AG08395 (cell line): ENCODE measurements around the gene CAMTA1.
"Not testable (repeated sequence)": the region's sequence is repeated elsewhere in the genome, so short reads cannot be mapped to it uniquely, and the experiment has no call there.

Experiments used
- DNase-seq: peaks from one replicate; pipeline ENCODE4 v3.0.0; 2012; ENCODE audit warnings: mixed read lengths, low spot score

The CAMTA1 gene

DNA sequence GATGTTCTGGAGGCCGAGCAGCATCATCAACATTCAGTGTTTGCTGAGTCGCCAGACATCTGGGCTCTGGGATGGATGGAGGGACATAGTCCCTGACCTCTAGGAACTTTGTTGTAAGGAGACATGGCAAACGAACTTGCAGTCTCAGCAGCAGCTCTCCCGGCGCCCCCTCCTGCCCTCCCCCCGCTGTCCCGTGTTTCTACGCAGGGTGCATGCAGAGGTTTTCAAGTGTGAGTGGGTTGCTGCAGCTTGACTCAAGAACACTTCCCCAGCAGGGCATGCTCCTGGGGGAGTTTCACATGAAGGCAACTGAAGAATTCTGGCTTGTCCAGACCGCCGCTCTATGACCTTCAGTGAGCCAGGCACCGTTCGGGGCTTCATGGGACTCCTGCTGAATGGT is 121.9 kb downstream of the CAMTA1 start:
- DNase-seq, result no peak

GRCh38 chr1:6907676-6908434 is 122.6 kb downstream of the CAMTA1 start:
- DNase-seq, result no peak

GRCh38 chr1:6909401-6909800 is 124.1 kb downstream of the CAMTA1 start:
- DNase-seq, result no peak

- DNase-seq, result no peak
Observed at GRCh38 chr1:6909857-6910256, 124.6 kb downstream of the CAMTA1 start.

DNA sequence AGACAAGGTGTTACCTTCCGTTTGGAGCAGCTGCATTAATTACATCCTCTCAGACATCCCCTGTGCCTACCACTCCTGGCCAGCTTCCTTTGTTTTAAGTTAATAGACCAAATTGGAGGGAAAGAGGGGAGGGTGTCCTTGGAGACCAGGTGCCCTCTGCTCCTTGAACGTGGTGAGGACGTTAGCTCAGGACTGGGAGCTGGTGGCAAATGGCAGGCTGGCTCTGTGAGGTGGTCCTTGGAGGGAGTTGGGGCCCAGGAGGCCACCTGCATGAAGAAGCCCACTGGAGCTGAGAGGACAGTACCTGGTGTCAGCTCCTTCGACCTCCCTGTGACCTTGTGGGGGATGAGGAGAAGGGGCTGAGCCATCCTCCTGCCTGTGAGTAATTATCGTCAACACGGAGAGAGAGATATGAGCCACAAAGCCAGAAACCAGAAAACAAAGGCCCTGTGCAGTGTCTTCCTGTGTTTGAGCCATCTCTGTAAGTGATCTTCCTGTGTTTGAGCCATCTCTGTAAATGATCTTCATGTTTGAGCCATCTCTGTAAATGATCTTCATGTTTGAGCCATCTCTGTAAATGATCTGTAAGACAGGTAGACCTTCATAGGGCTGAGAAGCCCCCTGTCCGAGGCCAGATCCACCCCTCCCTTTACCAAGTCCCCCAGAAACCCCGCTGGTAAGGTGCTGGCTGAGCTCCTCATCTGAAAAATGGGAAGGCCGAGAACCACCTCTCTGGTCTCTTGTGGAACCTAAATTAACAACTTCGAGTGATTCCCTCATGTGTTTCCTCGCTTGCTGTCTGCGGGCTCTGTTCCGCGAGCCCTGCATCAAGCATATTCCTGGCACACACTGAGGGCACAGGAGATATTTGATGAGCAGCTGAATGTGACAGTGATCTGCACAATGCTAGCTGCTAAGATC is 126.0 kb downstream of the CAMTA1 start:
- no peak for DNase-seq

DNA sequence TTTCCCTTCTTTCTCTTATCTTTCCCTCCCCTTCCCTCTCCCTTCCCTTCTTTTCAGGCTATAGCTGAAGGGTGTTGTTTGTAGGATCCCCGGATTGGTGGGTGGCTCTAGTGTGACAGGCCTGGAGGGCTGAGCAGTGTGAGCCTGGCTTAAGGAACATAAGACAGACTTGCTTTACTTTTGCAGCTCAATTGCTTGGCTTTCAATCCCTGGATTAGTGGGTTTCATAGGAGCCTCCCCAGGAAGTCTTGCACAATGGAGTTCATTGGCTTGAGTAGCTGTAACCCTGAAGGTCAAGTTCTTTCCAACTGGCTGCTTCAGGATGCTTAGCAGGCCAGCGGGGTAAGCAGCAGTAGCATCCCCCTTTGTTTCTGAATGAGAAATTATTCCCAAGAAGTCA is 126.7 kb downstream of the CAMTA1 start:
- no peak for DNase-seq

DNA sequence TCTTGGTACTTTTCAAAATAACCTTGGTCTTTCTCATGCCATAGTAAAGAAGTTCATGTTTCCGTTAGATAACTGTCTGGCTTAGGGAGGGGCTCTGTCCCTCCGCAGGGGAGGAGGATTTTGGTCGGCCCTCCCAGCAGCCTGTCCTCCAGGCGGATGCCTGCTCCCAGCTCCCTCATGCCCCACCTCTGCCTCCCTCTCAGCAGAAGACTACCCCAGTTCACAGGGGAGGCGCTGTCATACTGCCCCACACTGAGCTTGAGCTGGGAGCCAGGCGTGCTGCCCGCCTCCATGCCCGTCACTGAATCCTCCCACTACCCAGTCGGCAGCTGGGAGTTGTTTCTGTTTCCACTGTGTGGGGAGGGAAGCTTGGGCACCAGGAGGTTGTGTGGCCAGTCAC is 127.3 kb downstream of the CAMTA1 start:
- DNase-seq, result no peak

- no peak for DNase-seq
Observed at GRCh38 chr1:6913086-6913485, 127.8 kb downstream of the CAMTA1 start.

DNA sequence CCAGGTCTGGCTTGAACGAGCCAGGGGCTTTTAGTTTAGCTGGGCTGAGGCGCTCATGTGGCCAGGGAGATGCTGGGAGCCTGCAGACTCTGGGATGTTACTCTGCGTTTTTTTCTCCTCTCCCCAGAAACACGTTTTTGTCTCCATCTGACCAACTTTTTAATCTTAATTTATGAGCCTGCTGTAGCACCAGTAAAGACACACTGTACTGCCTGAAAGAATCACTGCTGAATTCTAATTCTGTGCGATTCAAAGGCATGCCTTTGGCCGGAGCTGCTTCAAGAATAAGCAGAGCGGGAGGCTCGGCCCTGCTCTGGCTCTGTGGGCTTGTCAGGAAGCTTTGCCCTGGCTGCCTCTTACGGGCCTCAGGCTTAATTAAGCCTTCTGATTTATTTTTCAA is 129.5 kb downstream of the CAMTA1 start:
- DNase-seq, result no peak

GRCh38 chr1:6915999-6916565 is 130.8 kb downstream of the CAMTA1 start:
- no peak for DNase-seq

- DNase-seq, result no peak
Observed at GRCh38 chr1:6917067-6917466, 131.8 kb downstream of the CAMTA1 start.

GRCh38 chr1:6918186-6918924 is 133.1 kb downstream of the CAMTA1 start:
- DNase-seq, result no peak

DNA sequence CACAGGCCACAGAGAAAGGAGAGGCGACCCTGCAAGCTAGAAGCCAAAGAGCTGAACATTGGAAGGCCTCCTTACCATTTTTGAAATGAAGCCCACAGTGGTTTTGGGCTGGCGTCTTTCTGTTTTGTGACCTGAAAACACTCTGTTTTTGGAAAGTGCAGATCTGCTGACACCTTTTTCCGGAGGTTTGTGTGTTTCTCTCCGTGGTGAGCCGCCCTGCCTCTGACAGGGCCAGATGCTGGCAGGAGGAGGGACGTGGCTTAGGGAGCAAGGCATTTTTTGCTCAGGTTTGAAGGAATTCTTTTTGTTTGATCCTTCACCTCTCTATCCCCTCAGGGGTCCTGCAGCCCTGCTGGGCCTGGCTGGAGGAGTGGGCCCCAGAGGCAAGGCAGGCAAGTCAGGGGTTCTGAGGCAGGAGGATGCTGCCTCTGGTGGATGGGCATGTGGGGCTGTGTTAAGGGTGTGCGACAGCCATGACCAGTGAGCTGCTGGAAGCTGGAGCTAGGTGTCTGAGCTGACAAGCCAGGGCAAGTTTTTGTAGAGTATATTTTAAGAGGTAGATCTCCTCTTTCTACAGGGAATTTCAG is 133.8 kb downstream of the CAMTA1 start:
- no peak for DNase-seq

DNA sequence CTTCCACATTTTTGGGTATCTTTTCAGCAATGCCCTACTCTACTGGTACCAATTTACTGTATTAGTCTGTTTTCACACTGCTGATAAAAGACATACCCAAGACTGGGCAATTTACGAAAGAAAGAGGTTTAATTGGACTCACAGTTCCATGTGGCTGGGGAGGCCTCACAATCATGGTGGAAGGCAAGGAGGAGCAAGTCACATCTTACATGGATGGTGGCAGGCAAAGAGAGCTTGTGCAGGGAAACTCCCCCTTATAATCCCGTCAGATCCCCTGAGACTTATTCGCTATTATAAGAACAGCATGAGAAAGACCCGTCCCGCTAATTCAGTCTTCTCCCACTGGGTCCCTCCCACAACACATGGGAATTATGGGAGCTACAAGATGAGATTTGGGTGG is 136.3 kb downstream of the CAMTA1 start:
- DNase-seq, result not testable (repeated sequence)

DNA sequence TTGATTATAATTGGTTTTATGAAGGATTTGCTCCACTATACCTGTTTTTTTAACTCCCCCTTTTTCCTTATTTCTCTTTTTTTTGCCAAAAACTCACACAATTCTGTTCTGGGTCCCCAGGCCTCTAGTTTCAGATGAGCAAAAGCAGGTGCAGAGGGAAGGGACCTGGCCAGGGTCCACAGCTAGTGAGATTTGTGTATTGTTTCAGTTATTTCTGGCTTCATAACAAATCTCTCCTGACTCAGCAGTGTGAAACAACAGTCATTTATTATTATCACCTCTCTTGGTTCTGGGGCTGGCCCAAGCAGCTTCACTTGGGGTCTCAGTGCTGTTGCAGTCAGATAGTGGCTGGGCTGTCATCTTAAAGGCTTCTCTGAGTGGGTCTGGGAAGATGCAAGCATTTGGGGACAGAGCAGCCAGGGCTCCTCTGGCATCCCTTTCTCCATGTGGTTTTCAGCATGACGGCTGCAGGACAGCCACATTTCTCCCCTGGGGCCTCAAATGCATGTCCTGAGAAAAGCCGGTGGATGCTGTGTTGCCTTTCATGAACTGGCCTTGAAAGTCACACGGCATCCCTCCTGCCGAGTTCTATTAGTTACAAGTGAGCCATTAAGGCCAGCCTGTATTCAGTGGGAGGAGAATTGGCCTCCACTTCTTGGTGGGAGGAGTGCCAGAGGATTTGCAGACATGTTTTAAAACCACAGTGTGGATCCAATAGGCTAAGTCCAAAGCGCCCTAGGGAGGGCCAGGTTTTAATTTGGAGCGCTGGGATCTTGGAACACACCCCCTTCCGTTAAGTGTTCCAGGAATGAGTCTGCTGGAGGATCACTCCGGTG is 137.1 kb downstream of the CAMTA1 start:
- DNase-seq, result peak; percentile 70

GRCh38 chr1:6923012-6923411 is 137.8 kb downstream of the CAMTA1 start:
- DNase-seq, result no peak

- no peak for DNase-seq
Observed at GRCh38 chr1:6923416-6923815, 138.2 kb downstream of the CAMTA1 start.

GRCh38 chr1:6923955-6924881 is 139.0 kb downstream of the CAMTA1 start:
- no peak for DNase-seq

GRCh38 chr1:6924891-6925290 is 139.6 kb downstream of the CAMTA1 start:
- DNase-seq, result no peak

DNA sequence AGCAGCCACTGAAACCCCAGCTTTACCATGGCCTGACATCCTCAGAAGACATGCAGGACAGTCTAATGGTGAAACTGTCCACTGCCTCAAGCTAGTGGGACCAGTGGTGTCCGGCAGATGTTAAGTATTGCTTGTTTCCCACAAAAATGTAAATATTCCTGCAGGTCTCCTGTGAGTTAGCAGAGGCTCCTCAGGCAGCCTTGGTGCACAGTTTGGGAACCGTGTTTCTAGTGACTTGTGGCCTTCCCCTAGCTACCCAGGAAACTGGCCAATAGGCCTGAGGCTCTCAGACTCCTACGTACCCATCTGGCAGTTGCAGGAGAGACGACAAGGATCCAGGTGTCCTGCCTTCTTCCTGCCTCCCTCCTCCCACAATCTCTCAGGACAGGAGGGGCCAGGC is 142.4 kb downstream of the CAMTA1 start:
- no peak for DNase-seq
